Mesenchymal stem cell (in vitro differentiated cells and primary cell): ENCODE results near the gene TECPR2.
A peak's percentile ranks its signal among the peaks of the same experiment; 100 is the strongest.

Source experiments
- DNase-seq: peaks from one replicate; pipeline ENCODE4 v3.0.0-alpha.2; 2013
- H2AFZ ChIP-seq: one replicate; pipeline ENCODE4 v1.6.1; 2013; ENCODE audit warnings: low read depth, mild to moderate bottlenecking, control low read depth, inconsistent platforms, low read length, moderate library complexity
- H2AK5ac ChIP-seq: 2 replicates; pipeline ENCODE4 v1.6.1; 2013; ENCODE audit warnings: low read length, moderate library complexity, mild to moderate bottlenecking, inconsistent platforms; ENCODE audit not compliant: severe bottlenecking
- H2BK120ac ChIP-seq: one replicate; pipeline ENCODE4 v1.6.1; 2013; ENCODE audit warnings: low read depth, mild to moderate bottlenecking, inconsistent platforms, low read length, moderate library complexity
- H2BK12ac ChIP-seq, 2 experiments: one replicate each; pipeline ENCODE4 v1.6.1; 2013; ENCODE audit warnings: inconsistent platforms in 2 of 2, low read length in 2 of 2, mild to moderate bottlenecking in 2 of 2, moderate library complexity in 2 of 2, control low read depth in 1 of 2
- H2BK15ac ChIP-seq: one replicate; pipeline ENCODE4 v1.6.1; 2013; ENCODE audit warnings: mild to moderate bottlenecking, low read depth, inconsistent platforms; ENCODE audit not compliant: poor library complexity, severe bottlenecking
- H2BK5ac ChIP-seq: 2 replicates; pipeline ENCODE4 v1.6.1; 2013; ENCODE audit warnings: low read depth, mild to moderate bottlenecking, low read length, control low read depth, inconsistent platforms; ENCODE audit not compliant: poor library complexity, severe bottlenecking
- H3K14ac ChIP-seq, 2 experiments: one replicate each; pipeline ENCODE4 v1.6.1; 2013; ENCODE audit warnings: inconsistent platforms in 2 of 2, low read length in 2 of 2, control low read depth in 1 of 2, mild to moderate bottlenecking in 1 of 2, moderate library complexity in 1 of 2
- H3K18ac ChIP-seq, 2 experiments: one replicate each; pipeline ENCODE4 v1.6.1; 2013; ENCODE audit warnings: inconsistent platforms in 2 of 2, low read length in 2 of 2, control low read depth in 1 of 2, low read depth in 1 of 2, mild to moderate bottlenecking in 1 of 2
- H3K23ac ChIP-seq, 2 experiments: one replicate each; pipeline ENCODE4 v1.6.1; 2013; ENCODE audit warnings: inconsistent platforms in 2 of 2, low read length in 2 of 2, mild to moderate bottlenecking in 2 of 2, moderate library complexity in 2 of 2, control low read depth in 1 of 2
- H3K27ac ChIP-seq: 2 replicates; pipeline ENCODE4 v1.5.1; 2013; ENCODE audit warnings: mild to moderate bottlenecking, moderate library complexity, low read length, control low read depth, inconsistent platforms; ENCODE audit not compliant: poor library complexity, severe bottlenecking
- H3K27me3 ChIP-seq, 2 experiments: 2 replicates each; pipeline versions ENCODE4 v1.6.1 to v1.7.0; 2013; ENCODE audit warnings: low read length in 2 of 2, mild to moderate bottlenecking in 2 of 2, moderate library complexity in 2 of 2, control low read depth in 1 of 2, inconsistent platforms in 1 of 2; ENCODE audit not compliant: control insufficient read depth in 1 of 2, insufficient read depth in 1 of 2
- H3K36me3 ChIP-seq, 2 experiments: 2 replicates each; pipeline versions ENCODE4 v1.6.1 to v1.7.0; 2013; ENCODE audit warnings: low read length in 2 of 2, control low read depth in 1 of 2, inconsistent platforms in 1 of 2, low read depth in 1 of 2, mild to moderate bottlenecking in 1 of 2; ENCODE audit not compliant: insufficient read depth in 2 of 2, control insufficient read depth in 1 of 2
- H3K4ac ChIP-seq, 2 experiments: one replicate each; pipeline ENCODE4 v1.6.1; 2013; ENCODE audit warnings: inconsistent platforms in 2 of 2, low read length in 2 of 2, mild to moderate bottlenecking in 2 of 2, moderate library complexity in 2 of 2, control low read depth in 1 of 2, low read depth in 1 of 2
- H3K4me1 ChIP-seq: 2 replicates; pipeline ENCODE4 v1.6.1; 2013; ENCODE audit warnings: low read depth, low read length, control low read depth; ENCODE audit not compliant: control insufficient read depth, insufficient read depth
- H3K4me2 ChIP-seq: 2 replicates; pipeline ENCODE4 v1.6.1; 2013; ENCODE audit warnings: low read length, mild to moderate bottlenecking, inconsistent platforms; ENCODE audit not compliant: poor library complexity, severe bottlenecking
- H3K4me3 ChIP-seq, 2 experiments: 2 replicates each; pipeline versions ENCODE4 v1.5.1 to v1.7.0; 2013; ENCODE audit warnings: low read length in 2 of 2, mild to moderate bottlenecking in 2 of 2, control low read depth in 1 of 2, low read depth in 1 of 2; ENCODE audit not compliant: insufficient read depth in 1 of 2
- H3K79me1 ChIP-seq: replicated peaks from 2 replicates; pipeline ENCODE4 v1.6.1; 2013; ENCODE audit warnings: mild to moderate bottlenecking, control low read depth, low read length, inconsistent platforms; ENCODE audit not compliant: poor library complexity, severe bottlenecking
- H3K9ac ChIP-seq: 2 replicates; pipeline ENCODE4 v1.7.0; 2013; ENCODE audit warnings: mild to moderate bottlenecking, low read length, moderate library complexity
- H3K9me3 ChIP-seq: 2 replicates; pipeline ENCODE4 v1.7.0; 2013; ENCODE audit warnings: mild to moderate bottlenecking, low read length; ENCODE audit not compliant: control insufficient read depth
- H4K8ac ChIP-seq: one replicate; pipeline ENCODE4 v1.6.1; 2013; ENCODE audit warnings: inconsistent platforms, mild to moderate bottlenecking, low read length, moderate library complexity
- H4K91ac ChIP-seq: one replicate; pipeline ENCODE4 v1.6.1; 2013; ENCODE audit warnings: mild to moderate bottlenecking, low read length, inconsistent platforms
- WGBS: methylation state at CpG from one replicate; pipeline ENCODE4 v1.1.7; 2013; ENCODE audit warnings: mixed read lengths; 5-methylcytosine and 5-hydroxymethylcytosine counted together

The TECPR2 gene

DNA sequence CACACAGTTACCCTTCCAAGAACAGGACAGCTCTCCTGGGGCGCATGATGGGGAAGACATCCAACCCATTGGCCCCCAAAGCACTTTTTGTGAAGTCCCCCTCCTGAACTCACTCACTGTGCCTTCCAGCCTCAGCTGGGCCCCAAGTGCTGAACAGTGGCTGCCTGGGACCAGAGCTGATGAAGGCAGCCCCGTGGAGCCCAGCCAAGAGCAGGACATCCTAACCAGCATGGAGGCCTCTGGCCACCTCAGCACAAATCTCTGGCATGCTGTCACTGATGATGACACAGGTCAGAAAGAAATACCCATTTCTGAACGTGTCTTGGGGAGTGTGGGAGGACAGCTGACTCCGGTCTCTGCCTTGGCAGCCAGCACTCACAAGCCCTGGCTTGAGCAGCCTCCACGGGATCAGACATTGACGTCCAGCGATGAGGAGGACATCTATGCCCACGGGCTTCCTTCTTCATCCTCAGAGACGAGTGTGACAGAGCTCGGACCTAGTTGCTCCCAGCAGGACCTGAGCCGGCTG, 72.0 kb downstream of the TECPR2 start:
- Histone ChIP-seq H3K9me3 (no peaks in the 10 kb centered on the region), H3K79me1 (no peaks in the 10 kb centered on the region), H3K36me3 (peaks cover 41 to 47% of the 10 kb centered on the region in 2 experiments), H3K18ac (no peak overlapping the region), H2BK15ac (no peak overlapping the region), H4K8ac (no peak overlapping the region), H3K4me1 (peaks cover 5% of the 10 kb centered on the region), H4K91ac (no peak overlapping the region), H3K27ac (no peak overlapping the region), H3K4ac (no peak overlapping the region), H3K4me3 (no peak overlapping the region), H3K9ac (no peak overlapping the region), H2BK5ac (no peak overlapping the region), H3K27me3 (no peaks in the 10 kb centered on the region), H3K4me2 (no peak overlapping the region), H2BK120ac (no peak overlapping the region), H2AK5ac (no peak overlapping the region), H3K14ac (no peak overlapping the region), H2AFZ (no peak overlapping the region), H3K23ac (no peak overlapping the region), H2BK12ac (no peak overlapping the region)
- no peak for DNase-seq
- WGBS: 91% methylated on average over 11 of the region's 11 CpGs

DNA sequence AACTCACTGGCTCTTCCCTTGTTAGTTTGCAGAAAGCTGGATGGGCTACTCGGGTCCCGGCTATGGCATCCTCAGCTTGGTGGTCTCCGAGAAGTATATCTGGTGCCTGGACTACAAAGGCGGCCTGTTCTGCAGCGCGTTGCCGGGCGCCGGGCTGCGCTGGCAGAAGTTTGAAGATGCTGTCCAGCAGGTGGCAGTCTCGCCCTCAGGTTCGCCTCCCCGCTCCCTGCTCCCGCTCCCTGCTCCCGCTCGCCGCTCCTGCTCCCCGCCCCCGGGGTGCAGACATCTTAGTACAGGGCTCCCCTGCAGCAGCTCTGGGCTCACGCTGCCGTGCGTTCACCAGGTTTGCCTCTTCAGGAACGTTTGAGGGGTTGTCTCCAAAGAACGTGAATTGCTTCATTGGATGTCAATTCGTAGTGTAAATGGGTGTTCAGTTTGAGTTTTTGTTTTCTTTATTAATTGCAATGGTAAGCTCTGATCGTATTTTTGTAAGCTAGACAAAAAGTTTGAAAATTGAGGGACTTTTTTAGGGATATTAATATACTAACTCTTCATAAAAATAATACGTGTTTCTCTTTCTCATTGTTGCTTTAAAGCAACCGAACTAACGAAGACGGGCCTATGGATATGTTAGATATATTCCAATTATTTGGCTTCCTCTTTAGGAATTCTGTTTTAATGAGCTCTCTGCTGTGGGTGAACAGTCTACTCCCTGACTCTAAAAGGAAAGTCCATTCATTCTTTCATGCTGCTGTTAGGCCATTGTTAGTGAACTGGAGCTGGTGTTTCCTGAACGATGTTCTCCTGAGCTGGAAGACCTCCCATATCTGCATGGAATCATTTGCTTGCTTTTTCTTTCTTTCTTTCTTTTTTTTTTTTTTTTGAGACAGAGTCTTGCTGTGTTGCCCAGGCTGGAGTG, 75.5 kb downstream of the TECPR2 start:
- no peaks in the 10 kb centered on the region for H3K9me3 ChIP-seq
- no peak overlapping the region for H3K4ac ChIP-seq
- DNase-seq: peak; percentile 79
- no peak overlapping the region for H2AFZ ChIP-seq
- H2BK15ac ChIP-seq: no peak overlapping the region
- H4K8ac ChIP-seq: no peak overlapping the region
- H2AK5ac ChIP-seq: no peak overlapping the region
- H3K36me3 ChIP-seq: peaks cover 56 to 66% of the 10 kb centered on the region in 2 experiments
- no peak overlapping the region for H3K27ac ChIP-seq
- H3K14ac ChIP-seq: no peak overlapping the region
- H3K27me3 ChIP-seq: no peaks in the 10 kb centered on the region
- no peak overlapping the region for H3K23ac ChIP-seq
- H2BK12ac ChIP-seq: no peak overlapping the region
- no peaks in the 10 kb centered on the region for H3K4me1 ChIP-seq
- H2BK120ac ChIP-seq: no peak overlapping the region
- no peak overlapping the region for H2BK5ac ChIP-seq
- peak overlapping the region; percentile 56 for H3K9ac ChIP-seq
- no peaks in the 10 kb centered on the region for H3K79me1 ChIP-seq
- peak overlapping the region; percentile 45 for H3K4me2 ChIP-seq
- WGBS: 29% methylated on average over 29 of the region's 31 CpGs
- H4K91ac ChIP-seq: no peak overlapping the region
- peak overlapping the region in 1 of 2 experiments; percentile 67 for H3K4me3 ChIP-seq
- no peak overlapping the region for H3K18ac ChIP-seq

DNA sequence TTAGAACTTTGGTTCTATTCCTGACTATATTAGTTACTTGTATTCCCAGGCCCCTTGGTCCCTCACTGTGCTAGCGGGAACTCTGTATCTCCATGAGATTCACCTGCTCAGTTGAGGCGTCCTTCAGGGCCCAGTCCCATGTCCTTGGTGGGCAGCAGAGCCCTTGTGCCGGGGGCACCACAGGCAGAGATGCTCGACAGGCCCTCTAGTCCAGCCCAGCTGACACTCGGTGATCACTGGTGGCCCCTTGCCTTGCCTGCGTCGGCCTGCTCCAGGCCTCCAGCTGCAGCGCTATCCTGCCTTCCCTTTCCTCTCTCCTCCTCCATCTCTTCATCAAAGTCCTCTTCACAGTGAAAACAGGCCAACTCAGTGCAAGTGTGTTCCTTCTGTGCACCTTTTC, 76.8 kb downstream of the TECPR2 start:
- no peak overlapping the region for H2BK15ac ChIP-seq
- no peak overlapping the region for H3K4me2 ChIP-seq
- H4K8ac ChIP-seq: no peak overlapping the region
- H3K4me1 ChIP-seq: no peaks in the 10 kb centered on the region
- H3K23ac ChIP-seq: no peak overlapping the region
- no peak overlapping the region for H3K14ac ChIP-seq
- H3K18ac ChIP-seq: no peak overlapping the region
- no peak overlapping the region for H2AFZ ChIP-seq
- H3K27me3 ChIP-seq: no peaks in the 10 kb centered on the region
- H2BK5ac ChIP-seq: no peak overlapping the region
- no peak overlapping the region for H2BK120ac ChIP-seq
- H3K4me3 ChIP-seq: no peak overlapping the region
- H3K9me3 ChIP-seq: no peaks in the 10 kb centered on the region
- no peak for DNase-seq
- no peak overlapping the region for H4K91ac ChIP-seq
- no peaks in the 10 kb centered on the region for H3K79me1 ChIP-seq
- no peak overlapping the region for H2BK12ac ChIP-seq
- no peak overlapping the region for H3K9ac ChIP-seq
- H3K4ac ChIP-seq: no peak overlapping the region
- no peak overlapping the region for H3K27ac ChIP-seq
- H3K36me3 ChIP-seq: peaks cover 57 to 73% of the 10 kb centered on the region in 2 experiments
- no peak overlapping the region for H2AK5ac ChIP-seq
- WGBS: 95% methylated on average over 8 of the region's 8 CpGs

DNA sequence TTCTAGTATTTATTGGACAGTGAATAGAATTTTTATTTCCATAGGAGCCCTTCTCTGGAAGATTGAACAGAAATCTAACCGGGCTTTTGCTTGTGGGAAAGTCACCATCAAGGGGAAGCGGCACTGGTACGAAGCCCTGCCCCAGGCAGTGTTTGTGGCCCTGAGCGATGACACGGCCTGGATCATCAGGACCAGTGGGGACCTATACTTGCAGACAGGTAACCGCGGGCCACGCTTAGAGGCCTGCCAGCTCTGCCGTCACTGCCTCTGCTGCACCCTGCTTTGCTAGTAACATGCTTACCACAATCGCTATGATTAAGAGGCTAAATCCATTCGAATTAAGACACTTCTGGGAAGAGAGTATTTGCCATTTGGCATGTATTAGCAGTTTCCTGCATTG, 77.7 kb downstream of the TECPR2 start:
- Histone ChIP-seq H3K4me3 (no peak overlapping the region), H4K8ac (no peak overlapping the region), H2BK15ac (no peak overlapping the region), H2BK120ac (no peak overlapping the region), H3K18ac (no peak overlapping the region), H3K23ac (no peak overlapping the region), H4K91ac (no peak overlapping the region), H2BK12ac (no peak overlapping the region), H2BK5ac (no peak overlapping the region), H2AK5ac (no peak overlapping the region), H3K14ac (no peak overlapping the region), H3K27me3 (no peaks in the 10 kb centered on the region), H3K4me2 (no peak overlapping the region), H3K9ac (no peak overlapping the region), H3K4me1 (no peaks in the 10 kb centered on the region), H3K9me3 (no peaks in the 10 kb centered on the region), H2AFZ (no peak overlapping the region), H3K4ac (no peak overlapping the region), H3K27ac (no peak overlapping the region), H3K79me1 (no peaks in the 10 kb centered on the region), H3K36me3 (peaks cover 58 to 71% of the 10 kb centered on the region in 2 experiments)
- DNase-seq: no peak
- WGBS: 98% methylated on average over 11 of the region's 11 CpGs
